Endometrium (tissue), 2 donors: Measurements from ENCODE around the gene TMEM106C.
"Not testable (repeated sequence)": the region's sequence is repeated elsewhere in the genome, so short reads cannot be mapped to it uniquely, and the experiment has no call there.

Source experiments
- FAIRE-seq: peaks from 2 replicates; lab custom pipeline; 2012; peaks lifted over from hg19 to GRCh38; lab: Jason Lieb, UNC
- donor health status: control.
- donor health status: control.

TMEM106C gene

GRCh38 chr12:47949441-47950341 lies 13.7 kb upstream of the TMEM106C start:
- FAIRE-seq: no peak

DNA sequence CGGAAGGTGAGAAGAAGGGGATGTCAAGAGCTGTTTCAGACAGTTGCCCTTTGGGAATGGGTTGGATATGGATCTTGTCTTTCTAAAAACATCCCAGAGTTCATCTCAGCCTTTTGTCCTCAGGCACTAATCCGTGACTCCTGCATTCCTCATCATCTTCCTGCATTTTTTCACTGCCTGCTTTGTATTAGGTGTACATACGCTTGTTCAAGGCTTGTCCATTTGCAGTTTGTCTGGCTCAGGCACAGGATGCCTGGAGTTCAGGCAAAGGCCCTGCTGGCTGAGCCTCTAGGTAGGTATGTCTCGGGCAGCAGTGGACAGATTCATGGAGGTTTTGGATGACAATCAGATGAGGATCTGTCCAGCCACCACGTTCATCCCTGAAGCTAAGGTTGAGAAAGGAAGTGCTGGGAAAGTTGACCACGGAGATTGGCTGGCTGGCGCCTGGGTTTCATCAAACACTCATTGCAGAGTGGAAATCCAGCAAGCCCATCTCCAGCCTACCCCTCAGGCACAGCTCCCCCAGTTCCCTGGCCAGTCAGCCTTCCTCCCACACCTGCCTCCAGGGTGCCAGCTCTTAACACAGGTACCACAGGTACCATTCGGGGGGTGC lies 12.4 kb upstream of the TMEM106C start:
- no peak for FAIRE-seq

DNA sequence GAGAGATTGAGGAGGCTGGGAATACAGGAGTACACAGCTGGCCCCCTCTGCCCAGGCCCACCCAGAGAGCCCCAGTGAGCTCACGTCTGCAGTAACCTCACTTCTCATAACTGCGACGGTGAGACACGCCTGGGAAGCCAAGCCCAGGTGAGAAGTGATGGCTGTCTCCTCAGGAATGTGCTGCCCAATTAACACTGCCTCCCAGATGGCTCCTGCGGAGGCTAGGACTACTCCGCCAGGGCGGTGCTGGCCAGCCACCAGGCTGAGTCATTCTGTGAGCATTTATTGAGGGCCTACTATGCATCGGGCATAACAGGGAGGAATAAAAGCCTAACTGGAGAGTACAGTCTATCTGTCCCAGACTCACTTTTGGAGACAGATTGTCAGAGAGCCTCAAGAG lies 9.3 kb upstream of the TMEM106C start:
- no peak for FAIRE-seq

GRCh38 chr12:47954467-47955045 lies 8.8 kb upstream of the TMEM106C start:
- no peak for FAIRE-seq

DNA sequence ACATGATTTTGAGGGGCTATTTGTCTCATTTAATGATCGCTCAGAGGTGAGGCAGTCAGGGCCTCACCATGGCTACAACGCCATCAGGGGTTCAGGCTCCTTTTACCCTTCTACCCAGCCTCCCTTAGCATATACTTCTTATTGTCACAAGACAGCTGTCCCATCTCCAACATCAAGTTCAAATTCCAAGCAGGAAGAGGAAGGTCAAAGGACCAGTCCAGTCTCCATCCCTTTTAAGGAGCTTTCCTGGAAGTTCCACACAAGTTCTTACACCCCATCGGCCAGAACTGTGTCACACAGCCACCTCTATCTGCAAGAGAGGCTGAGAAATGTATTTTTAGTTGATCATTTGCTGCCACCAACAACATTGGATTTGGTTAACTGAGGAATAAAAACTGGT lies 8.3 kb upstream of the TMEM106C start:
- no peak for FAIRE-seq

- not testable (repeated sequence) for FAIRE-seq
Measured at GRCh38 chr12:47957671-47958070, 5.7 kb upstream of the TMEM106C start.

DNA sequence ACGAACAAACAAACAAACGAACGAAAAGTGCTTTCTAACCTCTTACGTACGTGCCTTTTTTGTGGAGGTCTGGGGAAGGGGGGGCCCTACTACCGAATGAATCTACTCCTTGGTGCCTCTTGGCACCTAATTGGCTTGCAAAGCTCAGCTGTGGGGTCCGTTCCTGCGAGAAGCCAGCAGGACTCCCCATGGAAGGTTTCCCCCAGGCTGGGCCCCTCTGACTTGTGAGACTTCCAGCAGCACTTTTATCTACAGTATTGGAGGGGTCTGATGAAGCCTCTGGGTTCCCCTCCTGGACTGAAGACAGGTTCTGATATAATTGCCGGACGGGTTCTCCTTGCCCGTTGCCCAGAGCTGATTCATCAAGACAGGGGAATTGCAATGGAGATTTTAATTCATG lies 1.2 kb upstream of the TMEM106C start:
- FAIRE-seq: no peak

DNA sequence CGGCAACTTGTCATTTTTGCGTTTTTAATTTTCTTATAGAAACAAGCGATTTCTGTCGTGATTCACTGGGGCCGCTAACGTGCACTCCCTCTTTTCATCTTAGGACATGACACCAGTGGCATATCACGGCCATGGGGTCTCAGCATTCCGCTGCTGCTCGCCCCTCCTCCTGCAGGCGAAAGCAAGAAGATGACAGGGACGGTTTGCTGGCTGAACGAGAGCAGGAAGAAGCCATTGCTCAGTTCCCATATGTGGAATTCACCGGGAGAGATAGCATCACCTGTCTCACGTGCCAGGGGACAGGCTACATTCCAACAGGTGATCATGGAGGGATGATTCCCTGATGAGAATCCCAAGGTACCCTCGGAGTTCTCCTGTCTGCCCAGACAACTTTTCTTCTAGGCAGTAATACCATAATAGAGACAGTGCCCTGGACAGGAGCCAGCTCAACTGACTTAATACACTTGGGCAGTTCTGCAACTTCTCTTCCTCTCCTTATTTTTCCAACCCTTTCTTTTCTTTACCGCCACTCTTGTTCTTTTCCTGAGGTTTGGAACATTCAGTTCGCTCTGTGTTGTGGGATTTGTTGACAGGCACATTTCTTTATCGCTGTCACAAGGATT lies 821 bp downstream of the TMEM106C start:
- FAIRE-seq: no peak

GRCh38 chr12:47965581-47965980 lies 2.2 kb downstream of the TMEM106C start:
- no peak for FAIRE-seq

DNA sequence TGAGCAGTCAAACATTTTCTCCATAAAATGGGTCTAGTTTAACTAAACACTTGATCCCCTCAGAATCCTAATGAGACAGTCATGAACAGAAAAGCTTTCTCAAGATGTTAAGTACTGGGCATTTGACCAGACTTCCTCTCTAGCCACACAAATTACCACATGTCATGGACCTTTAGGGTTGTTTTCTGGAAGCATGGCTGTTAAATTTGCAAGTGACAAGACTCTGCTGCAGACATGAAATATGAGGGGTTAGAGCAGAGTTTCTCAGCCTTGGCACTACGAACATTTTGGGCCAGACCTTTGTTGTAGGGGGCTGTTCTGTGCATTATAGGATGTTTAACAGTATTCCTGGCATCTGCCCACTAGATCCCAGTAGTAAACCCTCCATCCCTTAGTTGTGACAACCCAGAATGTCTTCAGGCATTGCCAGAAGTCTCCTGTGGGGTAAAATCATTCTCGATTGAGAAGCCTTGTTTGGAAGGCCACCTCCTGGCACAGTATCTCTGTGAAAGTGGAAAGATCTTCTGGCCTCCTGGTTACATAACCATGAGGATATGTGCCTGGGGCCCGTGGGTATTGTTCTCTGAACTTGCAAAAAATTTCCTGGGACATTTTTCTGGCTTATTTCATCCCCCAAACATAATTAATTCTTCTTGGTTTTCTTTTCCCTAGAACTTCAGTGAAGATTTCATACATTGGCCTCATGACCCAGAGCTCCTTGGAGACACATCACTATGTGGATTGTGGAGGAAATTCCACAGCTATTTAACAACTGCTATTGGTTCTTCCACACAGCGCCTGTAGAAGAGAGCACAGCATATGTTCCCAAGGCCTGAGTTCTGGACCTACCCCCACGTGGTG lies 4.3 kb downstream of the TMEM106C start:
- no peak for FAIRE-seq

DNA sequence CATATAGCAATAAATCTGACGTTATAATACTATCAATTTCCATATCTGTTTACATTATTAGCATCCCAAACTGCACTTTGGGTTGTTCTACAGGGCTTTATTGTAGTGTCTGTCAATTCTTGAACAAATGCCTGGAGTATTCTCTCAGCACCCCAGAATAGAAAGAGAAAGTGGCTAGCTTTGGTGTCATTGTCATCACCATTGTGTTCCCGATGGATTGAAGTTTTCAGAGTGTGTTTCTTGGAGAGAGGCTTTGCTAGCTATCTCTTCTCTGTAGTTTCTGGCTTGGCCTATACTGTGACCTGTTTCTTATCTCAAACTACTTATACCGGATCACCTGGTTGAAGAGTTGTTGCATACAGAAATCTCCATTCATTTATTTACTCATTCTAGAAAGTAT lies 6.4 kb downstream of the TMEM106C start:
- no peak for FAIRE-seq

DNA sequence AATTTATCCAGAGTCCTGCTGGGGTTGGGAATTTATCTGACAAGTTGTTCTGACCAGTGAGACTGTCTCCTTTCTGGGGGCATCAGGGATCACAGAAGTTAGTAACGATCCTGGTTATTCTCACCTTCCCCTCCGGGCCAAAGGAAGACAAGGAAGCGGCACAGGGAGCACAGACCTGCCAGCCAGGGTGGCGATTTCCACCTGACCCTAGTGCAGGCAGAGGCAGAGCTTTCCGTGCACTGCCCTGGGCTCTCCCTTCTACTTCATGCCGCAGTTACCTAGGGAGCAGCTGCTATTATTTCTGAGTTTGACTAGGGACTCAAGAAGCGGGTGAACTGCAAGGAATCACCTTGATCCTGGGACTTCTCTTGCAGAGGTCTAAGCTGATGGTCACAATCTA lies 7.4 kb downstream of the TMEM106C start:
- no peak for FAIRE-seq

DNA sequence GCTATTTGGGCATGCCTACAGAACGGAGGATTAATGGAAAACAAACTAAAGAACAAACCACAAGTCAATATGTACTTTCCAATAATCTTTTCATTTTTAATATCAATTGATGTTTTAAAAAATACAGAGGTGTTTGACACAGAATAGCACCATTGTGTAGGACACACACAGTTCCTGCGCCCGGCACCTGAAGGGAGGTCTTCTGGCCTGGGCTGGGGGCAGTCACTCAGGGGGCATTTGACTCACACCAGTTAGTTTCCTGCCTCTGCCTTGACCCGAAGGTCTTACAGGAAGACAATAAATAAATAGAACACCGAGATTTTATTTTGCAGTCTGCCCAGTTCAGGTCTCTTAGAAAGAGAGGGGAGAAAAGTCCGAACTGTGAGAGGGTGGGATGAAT lies 9.5 kb downstream of the TMEM106C start:
- FAIRE-seq: no peak

DNA sequence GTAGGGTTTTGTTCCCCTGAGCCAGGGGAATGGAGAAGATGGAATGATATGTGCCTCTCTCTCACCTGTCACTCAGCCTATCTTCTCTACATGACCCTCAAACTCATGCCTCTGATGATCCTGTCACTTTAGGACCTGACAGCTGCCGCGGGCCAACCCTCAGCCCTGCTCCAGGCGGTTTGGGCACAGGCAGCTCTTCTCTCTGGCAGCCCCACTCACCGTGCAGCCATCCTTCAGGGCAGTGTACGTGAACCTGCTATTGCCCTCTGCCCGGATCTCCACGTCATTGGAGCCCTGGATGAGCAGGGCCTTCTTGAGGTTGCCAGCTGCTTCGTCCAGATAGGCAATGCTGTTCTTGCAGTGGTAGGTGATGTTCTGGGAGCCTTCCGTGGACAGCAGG lies 10.5 kb downstream of the TMEM106C start:
- no peak for FAIRE-seq

GRCh38 chr12:47975036-47975620 lies 11.7 kb downstream of the TMEM106C start:
- no peak for FAIRE-seq

DNA sequence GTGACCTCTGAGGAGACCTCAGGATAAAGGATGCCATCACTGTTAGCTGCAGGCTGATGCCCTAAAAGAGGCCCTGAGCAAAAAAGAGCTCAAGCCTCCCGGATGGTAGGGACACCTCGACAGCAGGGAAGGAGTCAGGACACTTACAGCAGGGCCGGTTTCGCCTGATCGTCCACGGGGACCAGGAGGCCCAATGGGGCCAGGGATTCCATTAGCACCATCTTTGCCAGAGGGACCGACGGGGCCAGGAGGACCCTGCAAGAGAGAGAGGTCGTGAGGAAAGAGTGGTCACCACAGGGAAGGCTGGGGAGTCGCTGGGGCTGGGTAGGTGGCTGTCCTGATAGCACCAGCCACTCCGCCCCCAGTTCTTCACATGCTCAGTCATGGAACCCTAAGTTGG lies 12.4 kb downstream of the TMEM106C start:
- no peak for FAIRE-seq

DNA sequence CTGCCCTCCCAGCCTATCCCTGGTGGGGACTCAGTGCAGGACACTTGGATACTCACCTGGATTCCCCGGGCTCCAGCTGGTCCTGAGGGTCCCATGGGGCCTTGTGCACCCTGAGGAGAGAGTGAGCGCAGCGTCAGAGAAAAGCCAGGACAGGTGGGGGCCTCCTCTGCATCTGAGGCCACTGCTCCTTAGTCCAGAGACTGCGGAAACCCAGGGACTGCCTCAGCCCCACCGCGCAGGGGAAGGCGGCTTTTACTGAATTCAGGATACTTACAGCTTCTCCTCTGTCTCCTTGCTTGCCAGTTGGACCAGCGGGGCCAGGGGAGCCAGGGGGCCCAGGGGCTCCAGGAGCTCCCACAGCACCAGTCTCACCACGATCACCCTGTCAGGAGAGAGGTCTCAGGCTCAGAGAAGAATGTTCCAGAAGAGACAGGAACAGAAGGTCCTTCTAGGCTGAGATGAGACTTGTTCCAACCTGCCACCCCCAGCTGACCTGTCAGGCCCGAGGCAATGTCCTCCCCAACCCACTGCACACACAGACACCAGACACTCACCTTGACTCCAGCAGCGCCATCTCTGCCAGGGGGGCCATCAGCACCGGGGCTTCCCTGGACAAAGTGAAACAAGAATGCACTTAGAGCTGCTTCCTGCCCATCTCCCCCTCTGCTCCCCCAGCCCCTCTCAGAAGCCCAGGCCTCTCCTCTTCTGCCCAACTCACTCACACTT lies 13.8 kb downstream of the TMEM106C start:
- no peak for FAIRE-seq

GRCh38 chr12:47977772-47978597 lies 14.6 kb downstream of the TMEM106C start:
- no peak for FAIRE-seq

GRCh38 chr12:47978598-47978873 lies 15.1 kb downstream of the TMEM106C start:
- no peak for FAIRE-seq

DNA sequence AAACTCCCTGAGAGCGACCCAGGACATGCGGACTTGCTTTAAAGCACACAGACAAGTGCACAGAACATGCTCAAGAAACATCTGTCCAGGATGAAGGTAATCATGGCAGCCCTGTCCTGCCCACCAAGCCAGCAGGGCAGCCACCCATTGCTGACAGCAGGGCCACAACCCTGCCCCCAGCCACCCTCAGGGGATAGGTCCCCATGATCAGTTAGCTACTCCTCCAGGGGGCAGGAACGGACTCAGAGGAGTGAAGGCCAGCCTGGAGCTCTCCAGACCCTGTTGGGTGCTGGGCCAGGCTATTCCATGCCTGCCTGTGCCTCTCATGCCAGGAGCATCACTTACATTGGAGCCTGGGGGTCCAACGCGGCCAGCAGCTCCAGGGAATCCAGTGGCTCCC lies 15.8 kb downstream of the TMEM106C start:
- no peak for FAIRE-seq
